Stimulated activated naive CD8-positive, alpha-beta T cell treated with anti-CD3 and anti-CD28 coated beads, Interleukin-15, Interleukin-2, amounts not matched to agents 100 U/mL and 50 U/mL, for 24 hours (primary cell): ENCODE results near the gene ANKFN1.

ENCODE experiments used
- ATAC-seq: fragments of 150-1000 bp; cut with Tn5 transposase; one replicate; pipeline ENCODE4 v1.10.0; 2021
- DNase-seq: peaks from one replicate; pipeline ENCODE4 v3.0.0; 2021

The ANKFN1 gene

GRCh38 chr17:56506349-56506748 lies 353.1 kb downstream of the ANKFN1 start:
- no peak for ATAC-seq
- no peak for DNase-seq

- ATAC-seq, result no peak
- no peak for DNase-seq
Measured at GRCh38 chr17:56510554-56511342, 357.5 kb downstream of the ANKFN1 start.

GRCh38 chr17:56514264-56514663 lies 361.0 kb downstream of the ANKFN1 start:
- DNase-seq (no peak), ATAC-seq (no peak)

GRCh38 chr17:56514899-56515298 lies 361.6 kb downstream of the ANKFN1 start:
- ATAC-seq (no peak), DNase-seq (no peak)

- DNase-seq (no peak), ATAC-seq (no peak)
Measured at GRCh38 chr17:56521414-56522141, 368.3 kb downstream of the ANKFN1 start.

GRCh38 chr17:56523042-56523441 lies 369.8 kb downstream of the ANKFN1 start:
- no peak for DNase-seq
- no peak for ATAC-seq

GRCh38 chr17:56528696-56529095 lies 375.4 kb downstream of the ANKFN1 start:
- ATAC-seq (no peak), DNase-seq (no peak)

GRCh38 chr17:56532926-56533325 lies 379.7 kb downstream of the ANKFN1 start:
- no peak for ATAC-seq

GRCh38 chr17:56536766-56537165 lies 383.5 kb downstream of the ANKFN1 start:
- DNase-seq (no peak), ATAC-seq (no peak)

More at GRCh38 chr17:56532926-56533325, 379.7 kb downstream of the ANKFN1 start:
- DNase-seq, result no peak

- DNase-seq (no peak), ATAC-seq (no peak)
Measured at GRCh38 chr17:56540836-56541235, 387.6 kb downstream of the ANKFN1 start.

- DNase-seq (no peak), ATAC-seq (no peak)
Measured at GRCh38 chr17:56543280-56543679, 390.0 kb downstream of the ANKFN1 start.

- DNase-seq (no peak), ATAC-seq (no peak)
Measured at GRCh38 chr17:56545106-56545505, 391.8 kb downstream of the ANKFN1 start.

- DNase-seq (no peak), ATAC-seq (no peak)
Measured at GRCh38 chr17:56545930-56546329, 392.7 kb downstream of the ANKFN1 start.

- ATAC-seq, result no peak
Measured at GRCh38 chr17:56548661-56549060, 395.4 kb downstream of the ANKFN1 start.

GRCh38 chr17:56549501-56549900 lies 396.2 kb downstream of the ANKFN1 start:
- DNase-seq, result no peak
- no peak for ATAC-seq

More at GRCh38 chr17:56548661-56549060, 395.4 kb downstream of the ANKFN1 start:
- no peak for DNase-seq

GRCh38 chr17:56557682-56558081 lies 404.4 kb downstream of the ANKFN1 start:
- no peak for DNase-seq
- no peak for ATAC-seq

GRCh38 chr17:56558088-56558487 lies 404.8 kb downstream of the ANKFN1 start:
- DNase-seq (no peak), ATAC-seq (no peak)
